Measurements from ENCODE around the gene SUSD2.

SUSD2 gene

DNA sequence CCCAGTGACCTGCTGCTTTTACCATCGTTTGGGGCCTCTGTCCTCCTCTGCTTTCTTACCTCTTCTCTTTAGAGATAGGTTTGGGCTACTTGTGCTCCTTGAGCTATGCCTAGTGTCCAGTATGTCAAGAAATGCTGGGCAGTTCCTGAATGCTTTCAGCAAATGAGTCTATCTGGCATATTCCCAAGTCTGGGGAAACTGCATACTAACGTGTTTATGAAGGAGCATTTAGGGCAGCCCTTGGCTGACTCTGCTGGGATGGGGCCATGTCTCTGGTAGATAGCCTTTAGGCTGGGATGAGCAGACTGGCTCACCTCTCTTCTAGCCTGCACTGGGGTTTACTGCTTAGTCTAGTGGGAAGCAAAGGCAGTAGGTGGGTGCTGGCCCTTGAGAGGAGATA, 43.7 kb upstream of the SUSD2 start:
- Histone ChIP-seq H3K4me2 (ENCODE audit: low read length) (no peak overlapping the region), H3K4me1 (ENCODE audit: low read length) (peaks cover 12% of the 10 kb centered on the region; the same call in 1 of the 2 replicates), H3K9me3 (ENCODE audit: insufficient read depth, low read length) (no peaks in the 10 kb centered on the region), H3K36me3 (replicated peaks; ENCODE audit: low read depth, low read length) (peaks cover 20% of the 10 kb centered on the region), H3K9ac (ENCODE audit: low read length) (no peak overlapping the region), H3K27me3 (ENCODE audit: low read depth, low read length) (no peaks in the 10 kb centered on the region), H4K20me1 (ENCODE audit: insufficient read depth, low read length) (no peaks in the 10 kb centered on the region), H2AFZ (ENCODE audit: low read depth, low read length) (no peak overlapping the region), H3K27ac (ENCODE audit: low read length) (no peak overlapping the region), H3K79me2 (ENCODE audit: low read length) (no peaks in the 10 kb centered on the region), H3K4me3 (ENCODE audit: low read length) (no peak overlapping the region)
- TF ChIP-seq EZH2phosphoT487 (IDR thresholded peaks at IDR 0.05; ENCODE audit: low read depth): no peak
- TF ChIP-seq, protein P1, sequence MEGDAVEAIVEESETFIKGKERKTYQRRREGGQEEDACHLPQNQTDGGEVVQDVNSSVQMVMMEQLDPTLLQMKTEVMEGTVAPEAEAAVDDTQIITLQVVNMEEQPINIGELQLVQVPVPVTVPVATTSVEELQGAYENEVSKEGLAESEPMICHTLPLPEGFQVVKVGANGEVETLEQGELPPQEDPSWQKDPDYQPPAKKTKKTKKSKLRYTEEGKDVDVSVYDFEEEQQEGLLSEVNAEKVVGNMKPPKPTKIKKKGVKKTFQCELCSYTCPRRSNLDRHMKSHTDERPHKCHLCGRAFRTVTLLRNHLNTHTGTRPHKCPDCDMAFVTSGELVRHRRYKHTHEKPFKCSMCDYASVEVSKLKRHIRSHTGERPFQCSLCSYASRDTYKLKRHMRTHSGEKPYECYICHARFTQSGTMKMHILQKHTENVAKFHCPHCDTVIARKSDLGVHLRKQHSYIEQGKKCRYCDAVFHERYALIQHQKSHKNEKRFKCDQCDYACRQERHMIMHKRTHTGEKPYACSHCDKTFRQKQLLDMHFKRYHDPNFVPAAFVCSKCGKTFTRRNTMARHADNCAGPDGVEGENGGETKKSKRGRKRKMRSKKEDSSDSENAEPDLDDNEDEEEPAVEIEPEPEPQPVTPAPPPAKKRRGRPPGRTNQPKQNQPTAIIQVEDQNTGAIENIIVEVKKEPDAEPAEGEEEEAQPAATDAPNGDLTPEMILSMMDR (IDR thresholded peaks at IDR 0.05; ENCODE audit: low read depth, low read length): no peak

DNA sequence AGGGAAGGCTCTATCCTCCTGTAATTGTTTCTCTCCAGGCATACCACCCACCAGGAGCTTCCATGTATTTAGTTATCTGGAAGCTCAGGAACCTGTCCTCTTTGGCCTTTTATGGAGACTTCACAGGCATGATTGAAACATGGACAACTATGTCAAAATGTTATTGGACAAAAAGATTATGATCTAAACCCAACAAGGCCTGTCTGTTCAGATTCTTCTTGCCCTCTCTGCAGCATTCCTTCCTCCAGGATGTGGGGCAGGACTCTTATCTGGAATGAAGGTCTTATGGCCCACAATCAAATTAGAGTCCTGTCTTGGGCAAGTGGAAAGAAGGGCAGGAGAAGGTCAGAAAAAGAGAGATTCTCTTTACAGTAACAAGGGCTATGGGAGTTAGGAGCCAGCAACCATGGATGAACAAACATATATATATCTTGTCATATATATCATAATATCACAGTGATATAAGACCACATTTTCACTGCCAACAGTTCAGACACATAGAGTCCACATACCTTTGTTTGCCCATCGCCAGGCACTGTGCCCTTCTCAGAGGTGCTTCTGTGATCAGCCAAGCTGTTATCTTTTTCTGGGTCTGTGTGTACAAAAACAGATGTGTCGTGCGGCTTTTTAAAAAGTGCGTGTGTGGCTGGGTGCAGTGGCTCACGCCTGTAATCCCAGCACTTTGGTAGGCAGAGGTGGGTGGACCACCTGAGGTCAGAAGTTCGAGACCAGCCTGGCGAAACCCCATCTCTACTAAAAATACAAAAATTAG, 42.5 kb upstream of the SUSD2 start:
- Histone ChIP-seq H3K9ac (ENCODE audit: low read length) (no peak overlapping the region), H3K27ac (ENCODE audit: low read length) (no peak overlapping the region), H3K4me1 (ENCODE audit: low read length) (peaks cover 12% of the 10 kb centered on the region; the same call in 1 of the 2 replicates), H3K4me3 (ENCODE audit: low read length) (no peak overlapping the region), H3K9me3 (ENCODE audit: insufficient read depth, low read length) (no peaks in the 10 kb centered on the region), H2AFZ (ENCODE audit: low read depth, low read length) (no peak overlapping the region), H3K27me3 (ENCODE audit: low read depth, low read length) (no peaks in the 10 kb centered on the region), H4K20me1 (ENCODE audit: insufficient read depth, low read length) (0 out of 2 replicates have a peak, but pooled peaks cover 2% of the 10 kb centered on the region), H3K79me2 (ENCODE audit: low read length) (no peaks in the 10 kb centered on the region), H3K36me3 (replicated peaks; ENCODE audit: low read depth, low read length) (peaks cover 20% of the 10 kb centered on the region), H3K4me2 (ENCODE audit: low read length) (no peak overlapping the region)
- TF ChIP-seq, protein P1 (IDR thresholded peaks at IDR 0.05; ENCODE audit: low read depth, low read length): no peak
- TF ChIP-seq EZH2phosphoT487 (IDR thresholded peaks at IDR 0.05; ENCODE audit: low read depth): no peak

DNA sequence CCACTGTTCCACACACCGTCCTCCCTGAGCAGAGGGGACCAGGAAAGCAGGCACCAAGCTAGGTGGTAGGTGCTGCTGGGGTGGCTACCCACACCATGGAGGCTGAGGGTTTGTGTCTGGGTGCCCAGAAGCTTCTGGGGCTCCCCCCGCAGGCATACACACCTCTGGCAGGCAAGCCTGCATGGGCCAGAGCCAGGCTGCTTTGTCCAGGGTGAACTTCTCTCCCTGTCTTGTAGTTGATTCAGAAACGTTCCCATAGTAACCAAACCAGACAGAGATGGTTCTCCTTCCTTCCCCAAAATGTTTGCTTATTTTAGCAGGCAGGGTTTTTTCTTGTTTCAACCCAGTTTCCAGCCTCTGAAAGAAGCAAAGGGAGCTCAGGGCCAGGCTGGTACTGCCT, 40.9 kb upstream of the SUSD2 start:
- Histone ChIP-seq H2AFZ (ENCODE audit: low read depth, low read length) (no peak overlapping the region), H3K9me3 (ENCODE audit: insufficient read depth, low read length) (no peaks in the 10 kb centered on the region), H3K36me3 (replicated peaks; ENCODE audit: low read depth, low read length) (peaks cover 12% of the 10 kb centered on the region), H3K9ac (ENCODE audit: low read length) (no peak overlapping the region), H3K4me3 (ENCODE audit: low read length) (no peak overlapping the region), H3K4me1 (ENCODE audit: low read length) (peaks cover 12% of the 10 kb centered on the region; the same call in 1 of the 2 replicates), H3K27ac (ENCODE audit: low read length) (no peak overlapping the region), H3K27me3 (ENCODE audit: low read depth, low read length) (no peaks in the 10 kb centered on the region), H4K20me1 (ENCODE audit: insufficient read depth, low read length) (0 out of 2 replicates have a peak, but pooled peaks cover 2% of the 10 kb centered on the region), H3K79me2 (ENCODE audit: low read length) (no peaks in the 10 kb centered on the region), H3K4me2 (ENCODE audit: low read length) (no peak overlapping the region)
- TF ChIP-seq EZH2phosphoT487 (IDR thresholded peaks at IDR 0.05; ENCODE audit: low read depth): no peak
- TF ChIP-seq, protein P1 (IDR thresholded peaks at IDR 0.05; ENCODE audit: low read depth, low read length): no peak

DNA sequence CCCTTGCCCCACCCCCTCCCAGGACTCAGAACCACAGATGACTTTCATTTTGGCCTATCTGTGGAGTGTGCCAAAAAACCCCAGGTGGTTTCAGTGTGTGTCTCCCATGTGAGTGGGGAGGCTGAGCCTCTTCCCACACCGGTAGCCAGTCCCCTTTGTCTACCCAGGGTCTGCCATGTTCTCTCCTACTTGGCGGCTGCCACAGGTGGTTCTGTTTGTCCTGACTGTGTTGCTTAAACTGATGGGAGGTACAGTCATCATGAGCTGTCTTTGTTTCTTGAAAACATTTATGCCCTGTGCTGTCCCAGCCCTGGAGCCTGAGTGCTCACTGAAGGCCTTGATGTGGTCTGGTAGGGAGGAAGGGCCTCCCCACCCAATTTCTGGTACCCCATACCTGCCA, 39.7 kb upstream of the SUSD2 start:
- Histone ChIP-seq H2AFZ (ENCODE audit: low read depth, low read length) (no peak overlapping the region), H3K4me1 (ENCODE audit: low read length) (peaks cover 12% of the 10 kb centered on the region; the same call in 1 of the 2 replicates), H3K9ac (ENCODE audit: low read length) (no peak overlapping the region), H3K4me2 (ENCODE audit: low read length) (no peak overlapping the region), H3K27me3 (ENCODE audit: low read depth, low read length) (no peaks in the 10 kb centered on the region), H3K9me3 (ENCODE audit: insufficient read depth, low read length) (no peaks in the 10 kb centered on the region), H3K27ac (ENCODE audit: low read length) (no peak overlapping the region), H3K4me3 (ENCODE audit: low read length) (no peak overlapping the region), H3K36me3 (replicated peaks; ENCODE audit: low read depth, low read length) (peaks cover 12% of the 10 kb centered on the region), H4K20me1 (ENCODE audit: insufficient read depth, low read length) (0 out of 2 replicates have a peak, but pooled peaks cover 2% of the 10 kb centered on the region), H3K79me2 (ENCODE audit: low read length) (no peaks in the 10 kb centered on the region)
- TF ChIP-seq EZH2phosphoT487 (IDR thresholded peaks at IDR 0.05; ENCODE audit: low read depth): no peak
